Activated CD4-positive, alpha-beta T cell treated with anti-CD3 and anti-CD28 coated beads, Interleukin-2, amount 10 ng/mL, durations not matched to agents 24 days and 14 days (primary cell): ENCODE measurements around the gene DEPP1. TPM values are rescaled to one million over a fixed set of nuclear protein-coding genes. Genes with fewer than 3 reads are reported as not detected.

Experiments used
- DNase-seq: peaks from one replicate; pipeline ENCODE4 v3.0.0; 2022
- H3K27ac Mint-ChIP-seq: one replicate; pipeline ENCODE4 v1.8.0; 2022; ENCODE audit warnings: mild to moderate bottlenecking, mixed read lengths
- H3K27me3 Mint-ChIP-seq: one replicate; pipeline ENCODE4 v1.8.0; 2022; ENCODE audit warnings: mixed read lengths
- H3K36me3 Mint-ChIP-seq: one replicate; pipeline ENCODE4 v1.8.0; 2022; ENCODE audit warnings: low read depth, mild to moderate bottlenecking, mixed read lengths
- H3K4me1 Mint-ChIP-seq: one replicate; pipeline ENCODE4 v1.8.0; 2021; ENCODE audit warnings: mixed read lengths
- H3K4me3 Mint-ChIP-seq: one replicate; pipeline ENCODE4 v1.8.0; 2022; ENCODE audit warnings: mild to moderate bottlenecking, moderate library complexity, mixed read lengths
- H3K9me3 Mint-ChIP-seq: one replicate; pipeline ENCODE4 v1.8.0; 2021; ENCODE audit warnings: mixed read lengths
- intact Hi-C: fragments of 100-400 bp; cut with micrococcal nuclease; formaldehyde crosslinking; loops from one replicate; pipeline ENCODE4 v1.15.1; 2023
- total RNA-seq: library from RNA; stranded (reverse); gene quantifications from 2 replicates; pipeline ENCODE4 v1.2.3, GENCODE V29; 2022

The DEPP1 gene
- total RNA-seq, 1 donor from 2014 or later: 3.3 TPM

- H3K27ac Mint-ChIP-seq: no peak overlapping the region
- H3K27me3 Mint-ChIP-seq: no peaks in the 10 kb centered on the region
- intact Hi-C loops: no loop called here
- H3K9me3 Mint-ChIP-seq: no peaks in the 10 kb centered on the region
- H3K4me3 Mint-ChIP-seq: no peak overlapping the region
- DNase-seq: no peak
- peaks cover 10% of the 10 kb centered on the region for H3K36me3 Mint-ChIP-seq
- peaks cover 2% of the 10 kb centered on the region for H3K4me1 Mint-ChIP-seq
These were observed 25.8 kb downstream of the DEPP1 start for GRCh38 chr10:44952779-44953231.

DNA sequence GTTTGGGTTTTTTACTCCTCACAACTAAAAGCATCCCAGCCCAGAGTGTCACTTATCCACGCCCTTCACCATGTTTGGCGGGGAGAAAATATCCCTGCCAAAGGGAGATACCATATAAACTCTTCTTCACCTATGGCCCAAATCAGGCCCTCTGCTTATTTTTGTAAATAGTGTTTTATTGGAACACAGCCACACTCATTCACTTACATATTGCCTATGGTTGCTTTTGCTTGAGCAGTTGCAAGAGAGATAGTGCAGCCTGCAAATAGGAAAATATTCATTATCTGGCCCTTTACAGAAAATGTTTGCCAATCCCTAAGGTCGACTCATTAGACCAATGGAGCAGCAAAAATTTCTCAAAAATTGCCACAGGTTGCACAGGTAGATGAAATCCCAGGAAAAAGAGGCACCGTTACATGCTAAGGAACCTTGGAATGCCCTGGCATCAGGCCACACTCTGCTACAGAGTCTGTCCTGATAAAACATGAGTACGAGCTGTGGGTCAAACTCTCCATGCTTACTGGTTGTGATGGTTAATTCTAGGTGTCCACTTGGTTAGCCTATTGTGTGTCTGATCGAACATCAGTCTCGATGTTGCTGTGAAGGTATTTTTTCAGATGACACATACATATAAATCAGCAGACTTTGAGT, 26.9 kb downstream of the DEPP1 start:
- Mint-ChIP-seq H3K4me1 (peaks cover 2% of the 10 kb centered on the region), H3K27me3 (no peaks in the 10 kb centered on the region), H3K9me3 (no peaks in the 10 kb centered on the region), H3K27ac (no peak overlapping the region), H3K36me3 (peaks cover 8% of the 10 kb centered on the region), H3K4me3 (no peak overlapping the region)
- DNase-seq: no peak
- intact Hi-C loops: no loop called here

DNA sequence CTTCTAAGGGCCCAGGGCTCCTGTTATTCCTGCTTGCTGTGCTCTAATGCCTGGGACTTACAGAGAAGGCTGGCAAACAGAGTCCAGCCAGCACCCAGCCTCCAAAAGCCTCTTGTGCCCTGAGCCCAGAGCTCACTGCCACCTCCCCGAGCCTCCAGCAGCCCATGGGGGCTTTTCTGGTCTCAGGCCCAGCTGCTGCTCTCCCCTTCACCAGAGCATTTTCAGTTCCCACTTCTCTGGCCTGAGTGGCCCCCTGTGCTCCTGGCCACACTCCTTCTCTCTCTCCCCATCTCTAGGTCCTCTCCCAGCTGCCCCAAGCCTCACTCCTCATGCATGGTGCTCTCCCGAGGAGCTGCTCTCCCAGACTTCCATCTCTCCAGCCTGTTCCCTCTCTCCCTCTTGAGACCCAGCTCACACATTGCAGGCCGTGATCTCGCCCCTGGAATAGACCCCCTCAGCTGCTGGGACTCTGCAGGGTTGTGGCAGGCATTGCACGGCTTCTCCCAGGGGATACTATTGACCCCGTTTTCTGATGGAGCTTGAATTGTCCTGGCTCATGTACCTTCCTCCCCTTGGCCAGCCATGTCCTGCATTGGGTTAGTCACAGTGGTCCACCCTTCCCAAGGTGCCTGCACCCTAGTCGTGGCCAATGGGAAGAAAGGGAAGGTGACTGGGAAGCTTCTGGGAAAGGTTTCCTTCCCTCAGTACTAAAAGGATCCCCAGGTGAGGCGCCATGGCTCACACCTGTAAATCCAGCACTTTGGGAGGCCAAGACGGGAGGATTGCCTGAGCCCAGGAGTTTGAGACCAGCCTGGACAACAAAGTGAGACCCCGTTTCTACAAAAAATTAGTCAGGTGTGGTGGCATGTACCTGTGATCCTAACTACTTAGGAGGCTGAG, 28.0 kb downstream of the DEPP1 start:
- Mint-ChIP-seq H3K4me1 (peaks cover 3% of the 10 kb centered on the region), H3K27me3 (no peaks in the 10 kb centered on the region), H3K27ac (no peak overlapping the region), H3K4me3 (no peak overlapping the region), H3K36me3 (no peaks in the 10 kb centered on the region), H3K9me3 (no peaks in the 10 kb centered on the region)
- no peak for DNase-seq
- intact Hi-C loops: no loop called here

- H3K9me3 Mint-ChIP-seq: peaks cover 4% of the 10 kb centered on the region
- H3K4me1 Mint-ChIP-seq: peaks cover 3% of the 10 kb centered on the region
- DNase-seq: no peak
- intact Hi-C loops: no loop called here
- H3K27ac Mint-ChIP-seq: no peak overlapping the region
- no peak overlapping the region for H3K4me3 Mint-ChIP-seq
- peaks cover 3% of the 10 kb centered on the region for H3K27me3 Mint-ChIP-seq
- H3K36me3 Mint-ChIP-seq: no peaks in the 10 kb centered on the region
These were observed 28.7 kb downstream of the DEPP1 start for GRCh38 chr10:44949915-44950314.

GRCh38 chr10:44949127-44949802, 29.3 kb downstream of the DEPP1 start:
- H3K27ac Mint-ChIP-seq: no peak overlapping the region
- peaks cover 3% of the 10 kb centered on the region for H3K4me1 Mint-ChIP-seq
- intact Hi-C loops: no loop called here
- no peak for DNase-seq
- H3K9me3 Mint-ChIP-seq: peaks cover 11% of the 10 kb centered on the region
- peaks cover 3% of the 10 kb centered on the region for H3K27me3 Mint-ChIP-seq
- H3K4me3 Mint-ChIP-seq: no peak overlapping the region
- H3K36me3 Mint-ChIP-seq: no peaks in the 10 kb centered on the region

GRCh38 chr10:44948642-44949041, 30.0 kb downstream of the DEPP1 start:
- no peak for DNase-seq
- intact Hi-C loops: no loop called here
- Mint-ChIP-seq H3K27me3 (peaks cover 3% of the 10 kb centered on the region), H3K4me3 (no peak overlapping the region), H3K27ac (no peak overlapping the region), H3K36me3 (no peaks in the 10 kb centered on the region), H3K4me1 (peaks cover 3% of the 10 kb centered on the region), H3K9me3 (peaks cover 14% of the 10 kb centered on the region)

GRCh38 chr10:44947371-44948152, 31.0 kb downstream of the DEPP1 start:
- Mint-ChIP-seq H3K36me3 (no peaks in the 10 kb centered on the region), H3K27me3 (peaks cover 9% of the 10 kb centered on the region), H3K27ac (no peak overlapping the region), H3K4me3 (no peak overlapping the region), H3K4me1 (peaks cover 3% of the 10 kb centered on the region), H3K9me3 (peaks cover 20% of the 10 kb centered on the region)
- intact Hi-C loops: no loop called here
- DNase-seq: no peak

GRCh38 chr10:44946205-44946604, 32.4 kb downstream of the DEPP1 start:
- Mint-ChIP-seq H3K36me3 (no peaks in the 10 kb centered on the region), H3K27ac (no peak overlapping the region), H3K4me3 (peak overlapping the region; percentile 30), H3K27me3 (peaks cover 13% of the 10 kb centered on the region), H3K4me1 (peaks cover 3% of the 10 kb centered on the region), H3K9me3 (peaks cover 22% of the 10 kb centered on the region)
- no peak for DNase-seq
- intact Hi-C loops: no loop called here

- peaks cover 18% of the 10 kb centered on the region for H3K27me3 Mint-ChIP-seq
- peaks cover 22% of the 10 kb centered on the region for H3K9me3 Mint-ChIP-seq
- no peak overlapping the region for H3K4me3 Mint-ChIP-seq
- intact Hi-C loops: no loop called here
- no peak overlapping the region for H3K27ac Mint-ChIP-seq
- peaks cover 3% of the 10 kb centered on the region for H3K4me1 Mint-ChIP-seq
- H3K36me3 Mint-ChIP-seq: no peaks in the 10 kb centered on the region
- DNase-seq: no peak
These were observed 34.3 kb downstream of the DEPP1 start for GRCh38 chr10:44944354-44944753.

DNA sequence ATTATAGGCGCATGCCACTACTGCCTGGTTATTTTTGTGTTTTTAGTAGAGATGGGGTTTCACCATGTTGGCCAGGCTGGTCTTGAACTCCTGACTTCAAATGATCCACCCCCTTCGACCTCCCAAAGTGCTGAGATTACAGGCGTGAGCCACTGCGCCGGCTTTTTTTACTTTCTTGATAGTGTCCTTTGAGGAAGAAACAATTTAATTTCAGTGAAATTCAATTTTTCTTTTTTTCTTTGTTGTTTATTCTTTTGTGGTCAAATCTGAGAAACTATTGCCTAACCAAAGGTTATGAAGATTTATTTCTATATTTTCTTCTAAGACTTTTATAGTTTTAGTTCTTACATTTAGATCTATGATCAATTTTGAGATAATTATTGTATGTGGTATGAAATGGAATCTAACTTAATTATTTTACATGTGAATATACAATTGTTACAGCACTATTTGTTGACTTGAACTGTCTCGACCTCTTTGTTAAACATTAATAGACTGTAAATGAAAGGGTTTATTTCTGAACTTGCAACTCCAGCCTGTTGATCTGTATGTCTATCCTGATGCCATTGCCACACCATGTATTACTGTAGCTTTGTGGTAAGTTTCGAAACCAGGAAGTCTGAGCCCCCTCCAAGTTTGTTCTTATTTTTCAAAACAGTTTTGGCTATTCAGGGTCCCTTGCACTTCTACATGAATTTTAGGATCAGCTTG, 38.8 kb downstream of the DEPP1 start:
- no peak for DNase-seq
- Mint-ChIP-seq H3K9me3 (peaks cover 17% of the 10 kb centered on the region), H3K27ac (no peak overlapping the region), H3K4me3 (no peak overlapping the region), H3K27me3 (peaks cover 15% of the 10 kb centered on the region), H3K36me3 (no peaks in the 10 kb centered on the region), H3K4me1 (peaks cover 6% of the 10 kb centered on the region)
- intact Hi-C loops: no loop called here

- no peak overlapping the region for H3K4me3 Mint-ChIP-seq
- intact Hi-C loops: no loop called here
- no peak for DNase-seq
- no peaks in the 10 kb centered on the region for H3K36me3 Mint-ChIP-seq
- H3K27me3 Mint-ChIP-seq: peaks cover 15% of the 10 kb centered on the region
- H3K4me1 Mint-ChIP-seq: peaks cover 6% of the 10 kb centered on the region
- peaks cover 8% of the 10 kb centered on the region for H3K9me3 Mint-ChIP-seq
- no peak overlapping the region for H3K27ac Mint-ChIP-seq
These were observed 39.7 kb downstream of the DEPP1 start for GRCh38 chr10:44938956-44939355.

DNA sequence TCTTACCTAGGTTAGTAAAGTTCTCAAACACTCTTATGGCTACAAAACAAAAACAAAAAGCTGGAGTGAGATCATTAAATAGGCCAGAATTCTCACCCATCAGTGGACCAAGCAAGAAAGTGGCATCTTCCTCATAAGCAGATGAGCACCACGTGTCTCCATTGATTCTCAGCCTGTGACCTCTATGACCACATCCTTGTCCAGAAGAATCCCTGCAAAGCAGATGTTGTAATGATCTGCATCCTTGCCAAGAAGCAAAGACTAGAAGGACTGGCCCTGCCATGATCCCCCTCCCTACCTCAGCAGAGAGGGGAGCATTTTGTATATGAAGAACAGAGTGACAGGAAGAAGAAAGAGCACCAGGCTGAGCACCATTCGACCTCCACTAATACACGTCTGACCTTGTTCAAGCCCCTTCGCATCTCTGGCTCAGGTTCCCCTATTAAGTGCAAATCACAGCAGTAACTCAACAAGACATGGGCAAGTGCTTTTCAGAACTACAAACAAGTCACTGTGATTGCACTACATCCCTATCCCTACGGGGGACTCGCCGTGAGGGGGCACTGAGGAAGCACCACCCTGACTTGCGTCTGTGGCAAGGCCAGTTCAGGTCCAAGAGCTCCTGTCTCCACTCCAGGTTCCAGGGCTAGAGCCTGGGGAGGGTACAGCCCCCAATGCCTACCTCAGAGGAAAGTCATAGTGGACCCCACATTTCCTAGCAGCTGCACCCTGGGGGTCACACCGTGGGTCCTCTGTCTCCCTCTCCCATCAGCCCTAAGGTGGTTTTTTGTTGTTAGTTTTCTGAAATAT, 41.2 kb downstream of the DEPP1 start:
- no peak for DNase-seq
- Mint-ChIP-seq H3K9me3 (no peaks in the 10 kb centered on the region), H3K27me3 (peaks cover 8% of the 10 kb centered on the region), H3K4me1 (peaks cover 7% of the 10 kb centered on the region), H3K36me3 (no peaks in the 10 kb centered on the region), H3K4me3 (no peak overlapping the region), H3K27ac (no peak overlapping the region)
- intact Hi-C loops: no loop called here
